Middle frontal gyrus (tissue), 1 donor: ENCODE results near the gene UGT1A5.
"Not testable (repeated sequence)": the region's sequence is repeated elsewhere in the genome, so short reads cannot be mapped to it uniquely, and the experiment has no call there.

Experiments
- DNase-seq: peaks from one replicate; pipeline ENCODE4 v3.0.0-alpha.2; 2015; ENCODE audit warnings: low spot score; ENCODE audit errors: extremely low spot score

Gene UGT1A5

GRCh38 chr2:233745838-233746237, 33.1 kb downstream of the UGT1A5 start:
- not testable (repeated sequence) for DNase-seq

GRCh38 chr2:233746475-233747282, 34.0 kb downstream of the UGT1A5 start:
- DNase-seq: no peak

- no peak for DNase-seq
Observed at GRCh38 chr2:233747283-233747544, 34.5 kb downstream of the UGT1A5 start.

GRCh38 chr2:233750689-233751088, 38.0 kb downstream of the UGT1A5 start:
- not testable (repeated sequence) for DNase-seq

- not testable (repeated sequence) for DNase-seq
Observed at GRCh38 chr2:233751212-233752009, 38.7 kb downstream of the UGT1A5 start.

GRCh38 chr2:233754872-233755611, 42.3 kb downstream of the UGT1A5 start:
- no peak for DNase-seq

GRCh38 chr2:233756429-233757081, 43.8 kb downstream of the UGT1A5 start:
- DNase-seq: no peak

GRCh38 chr2:233758141-233758540, 45.4 kb downstream of the UGT1A5 start:
- DNase-seq: no peak

GRCh38 chr2:233758849-233759248, 46.1 kb downstream of the UGT1A5 start:
- no peak for DNase-seq

GRCh38 chr2:233760043-233760442, 47.3 kb downstream of the UGT1A5 start, which contains the start of gene UGT1A1:
TSS of gene UGT1A1 (plus strand) at chr2:233760270. CDS start at chr2:233760288, 18 bp downstream.
- DNase-seq: no peak

GRCh38 chr2:233761040-233761769, 48.5 kb downstream of the UGT1A5 start:
- DNase-seq: no peak

- no peak for DNase-seq
Observed at GRCh38 chr2:233764264-233764663, 51.6 kb downstream of the UGT1A5 start.

GRCh38 chr2:233764761-233765160, 52.1 kb downstream of the UGT1A5 start:
- DNase-seq: no peak

- no peak for DNase-seq
Observed at GRCh38 chr2:233766416-233766815, 53.7 kb downstream of the UGT1A5 start.

- DNase-seq: no peak
Observed at GRCh38 chr2:233768076-233768475, 55.4 kb downstream of the UGT1A5 start.

- DNase-seq: no peak
Observed at GRCh38 chr2:233769260-233769659, 56.6 kb downstream of the UGT1A5 start.

- no peak for DNase-seq
Observed at GRCh38 chr2:233772153-233772552, 59.4 kb downstream of the UGT1A5 start.

- DNase-seq: no peak
Observed at GRCh38 chr2:233772583-233772982, 59.9 kb downstream of the UGT1A5 start.

GRCh38 chr2:233773854-233774253, 61.1 kb downstream of the UGT1A5 start:
- no peak for DNase-seq

GRCh38 chr2:233775414-233775813, 62.7 kb downstream of the UGT1A5 start:
- no peak for DNase-seq

- DNase-seq: no peak
Observed at GRCh38 chr2:233778030-233778429, 65.3 kb downstream of the UGT1A5 start, which contains the start of gene MROH2A. TSS of gene MROH2A (plus strand) at chr2:233778330. CDS start at chr2:233779359, 1,029 bp downstream.
